Erythroblast (primary cell): Measurements from ENCODE around the gene PARP11.

ENCODE experiments used
- GATA1 ChIP-seq: IDR thresholded peaks from 2 replicates; pipeline ENCODE4 v1.6.1; 2011; ENCODE audit warnings: low read depth, mild to moderate bottlenecking, control low read depth, low read length, moderate library complexity
- POLR2A ChIP-seq: IDR thresholded peaks from 2 replicates; pipeline ENCODE4 v1.6.1; 2011; ENCODE audit warnings: mild to moderate bottlenecking, low read length

GRCh38 chr12:3882896-3883564, 9.8 kb upstream of the PARP11 start:
- no peak for TF ChIP-seq POLR2A
- no peak for TF ChIP-seq GATA1
